ENCODE data around the gene PPL.

Gene PPL

GRCh38 chr16:4925791-4926190 lies 11.2 kb downstream of the PPL start:
- no peak for TF ChIP-seq YY1 (IDR thresholded peaks at IDR 0.05; ENCODE audit: low read depth)

- TF ChIP-seq, protein P1, sequence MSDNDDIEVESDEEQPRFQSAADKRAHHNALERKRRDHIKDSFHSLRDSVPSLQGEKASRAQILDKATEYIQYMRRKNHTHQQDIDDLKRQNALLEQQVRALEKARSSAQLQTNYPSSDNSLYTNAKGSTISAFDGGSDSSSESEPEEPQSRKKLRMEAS (IDR thresholded peaks at IDR 0.05) = no peak
- TF ChIP-seq EP300 (IDR thresholded peaks at IDR 0.05; ENCODE audit: borderline replicate concordance) (no peak), TAF1 (IDR thresholded peaks at IDR 0.05; ENCODE audit: low read depth) (0 out of 2 replicates have a peak, but pooled peaks have one; percentile 6), YY1 (IDR thresholded peaks at IDR 0.05; ENCODE audit: low read depth) (peak; percentile 1; the same call in 1 of the 2 replicates), TEAD4 (IDR thresholded peaks at IDR 0.05) (no peak), CREB1 (IDR thresholded peaks at IDR 0.05; ENCODE audit: low read depth) (no peak)
Measured at GRCh38 chr16:4925293-4925607, 11.7 kb downstream of the PPL start.

DNA sequence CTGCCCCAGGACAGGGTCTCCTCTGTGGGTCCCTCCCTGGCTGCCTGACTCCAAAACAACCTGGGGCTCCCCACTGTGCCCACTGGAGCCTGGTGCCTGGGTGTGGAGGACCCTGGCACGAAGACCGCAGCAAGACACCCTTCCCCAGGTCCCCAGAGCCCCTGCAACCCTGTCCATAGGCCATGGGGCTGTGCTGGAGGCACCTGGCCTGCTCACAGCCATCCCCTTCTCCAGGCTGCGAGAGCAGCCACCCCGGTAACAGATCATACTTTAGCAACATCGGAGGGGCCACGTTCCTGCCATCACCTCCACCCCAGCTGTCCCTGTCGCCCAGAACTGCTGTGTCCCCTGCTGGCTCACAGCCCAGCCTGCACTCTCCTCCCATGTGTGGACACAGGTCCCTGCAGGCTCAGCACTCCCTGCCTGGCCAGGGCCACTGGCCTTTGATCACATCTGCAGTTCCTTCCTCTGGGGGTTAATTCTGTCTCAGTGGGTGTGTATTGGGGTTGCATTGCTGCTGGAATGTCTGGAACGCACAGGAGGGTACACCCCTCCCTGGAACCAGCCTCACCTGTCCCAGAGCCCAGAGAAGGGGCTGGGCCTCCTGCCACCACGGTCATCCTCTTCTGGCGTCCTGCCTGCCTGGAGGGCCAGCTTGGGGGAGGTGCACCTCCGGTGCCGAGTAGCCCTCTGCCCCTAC lies 12.2 kb downstream of the PPL start:
- peak; percentile 89 for TF ChIP-seq FOXM1 (IDR thresholded peaks at IDR 0.05; ENCODE audit: borderline replicate concordance, low read depth)
- TF ChIP-seq CREB1 (IDR thresholded peaks at IDR 0.05; ENCODE audit: low read depth) = no peak
- TF ChIP-seq TCF12 (IDR thresholded peaks at IDR 0.05; ENCODE audit: low read depth) = peak; percentile 99
- peak; percentile 71 for TF ChIP-seq YY1 (IDR thresholded peaks at IDR 0.05; ENCODE audit: low read depth)
- TF ChIP-seq USF1 (IDR thresholded peaks at IDR 0.05) = peak; percentile 49
- peak; percentile 43; the same call in 1 of the 2 replicates for TF ChIP-seq REST (IDR thresholded peaks at IDR 0.05; ENCODE audit: low read depth)
- peak; percentile 99 for TF ChIP-seq NFIC (IDR thresholded peaks at IDR 0.05)
- TF ChIP-seq TAF1 (IDR thresholded peaks at IDR 0.05; ENCODE audit: low read depth) = peak; percentile 49; the same call in 1 of the 2 replicates
- TF ChIP-seq TEAD4 (IDR thresholded peaks at IDR 0.05) = peak; percentile 100
- peak; percentile 88 for TF ChIP-seq CEBPB (IDR thresholded peaks at IDR 0.05)
- peak; percentile 67; the same call in 1 of the 2 replicates for TF ChIP-seq ZBTB7A (IDR thresholded peaks at IDR 0.05; ENCODE audit: low read depth)
- 0 out of 2 replicates have a peak, but pooled peaks have one; percentile 10 for TF ChIP-seq EGR1 (IDR thresholded peaks at IDR 0.05)
- TF ChIP-seq RAD21 (IDR thresholded peaks at IDR 0.05; ENCODE audit: low read depth) = peak; percentile 43
- TF ChIP-seq, protein P1 (IDR thresholded peaks at IDR 0.05) = peak; percentile 84
- peak; percentile 95 for TF ChIP-seq EP300 (IDR thresholded peaks at IDR 0.05; ENCODE audit: borderline replicate concordance)

GRCh38 chr16:4923853-4924252 lies 13.1 kb downstream of the PPL start:
- TF ChIP-seq CREB1 (IDR thresholded peaks at IDR 0.05; ENCODE audit: low read depth) = no peak
- TF ChIP-seq REST (IDR thresholded peaks at IDR 0.05; ENCODE audit: low read depth) = no peak
- no peak for TF ChIP-seq TAF1 (IDR thresholded peaks at IDR 0.05; ENCODE audit: low read depth)
- no peak for TF ChIP-seq USF1 (IDR thresholded peaks at IDR 0.05)
- no peak for TF ChIP-seq YY1 (IDR thresholded peaks at IDR 0.05; ENCODE audit: low read depth)
- TF ChIP-seq TCF12 (IDR thresholded peaks at IDR 0.05; ENCODE audit: low read depth) = no peak
- no peak for TF ChIP-seq FOXM1 (IDR thresholded peaks at IDR 0.05; ENCODE audit: borderline replicate concordance, low read depth)
- TF ChIP-seq, protein P1 (IDR thresholded peaks at IDR 0.05) = no peak
- no peak for TF ChIP-seq EP300 (IDR thresholded peaks at IDR 0.05; ENCODE audit: borderline replicate concordance)
- no peak for TF ChIP-seq ZBTB7A (IDR thresholded peaks at IDR 0.05; ENCODE audit: low read depth)
- TF ChIP-seq TEAD4 (IDR thresholded peaks at IDR 0.05) = no peak
- TF ChIP-seq NFIC (IDR thresholded peaks at IDR 0.05) = no peak
- no peak for TF ChIP-seq EGR1 (IDR thresholded peaks at IDR 0.05)
- no peak for TF ChIP-seq CEBPB (IDR thresholded peaks at IDR 0.05)
- TF ChIP-seq RAD21 (IDR thresholded peaks at IDR 0.05; ENCODE audit: low read depth) = no peak

DNA sequence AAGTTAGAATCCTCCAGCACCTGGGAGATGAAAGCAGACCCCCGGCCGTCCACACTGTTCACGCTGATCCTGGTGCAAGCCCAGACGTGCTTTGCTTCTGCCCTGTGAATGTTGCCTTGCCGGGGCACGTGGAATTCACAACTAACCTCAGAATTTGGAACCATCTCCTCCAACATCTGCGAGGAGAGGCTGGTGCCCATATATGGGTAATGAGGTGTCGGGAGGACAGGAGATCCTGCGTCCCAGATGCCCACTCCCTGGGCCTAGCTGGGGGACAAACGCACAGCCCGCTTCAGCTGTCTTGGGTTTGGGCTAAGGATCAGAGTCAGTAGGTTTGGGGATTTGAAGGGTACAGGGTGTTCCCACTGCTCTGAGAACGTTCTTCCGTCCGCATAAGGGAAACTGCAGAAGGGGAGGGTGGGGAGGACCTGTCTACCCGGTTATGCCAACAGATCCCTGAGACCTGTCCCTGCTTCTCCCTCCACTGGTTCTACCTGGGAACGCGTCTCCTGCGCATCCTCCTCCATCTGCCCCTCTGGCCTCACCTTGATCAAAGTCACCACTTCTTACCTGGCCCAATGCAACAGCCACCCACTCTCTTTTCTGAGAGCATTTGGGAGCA lies 14.1 kb downstream of the PPL start:
- TF ChIP-seq FOXM1 (IDR thresholded peaks at IDR 0.05; ENCODE audit: borderline replicate concordance, low read depth) (no peak), EGR1 (IDR thresholded peaks at IDR 0.05) (no peak), CEBPB (IDR thresholded peaks at IDR 0.05) (no peak), TCF12 (IDR thresholded peaks at IDR 0.05; ENCODE audit: low read depth) (no peak), ZBTB7A (IDR thresholded peaks at IDR 0.05; ENCODE audit: low read depth) (no peak), USF1 (IDR thresholded peaks at IDR 0.05) (no peak), YY1 (IDR thresholded peaks at IDR 0.05; ENCODE audit: low read depth) (no peak), TEAD4 (IDR thresholded peaks at IDR 0.05) (no peak), RAD21 (IDR thresholded peaks at IDR 0.05; ENCODE audit: low read depth) (no peak), CREB1 (IDR thresholded peaks at IDR 0.05; ENCODE audit: low read depth) (no peak), TAF1 (IDR thresholded peaks at IDR 0.05; ENCODE audit: low read depth) (no peak), NFIC (IDR thresholded peaks at IDR 0.05) (no peak), EP300 (IDR thresholded peaks at IDR 0.05; ENCODE audit: borderline replicate concordance) (no peak), REST (IDR thresholded peaks at IDR 0.05; ENCODE audit: low read depth) (no peak)
- TF ChIP-seq, protein P1 (IDR thresholded peaks at IDR 0.05) = no peak
